Peyer's patch (tissue), 4 donors: ENCODE data around the gene FAM47A.

Experiments
- CTCF ChIP-seq, 6 experiments: fragments of 450-650 bp in 4 of 6; fragments of 200-600 bp in 2 of 6; sonication (generic) in 1 of 6; IDR thresholded peaks; one replicate each; pipeline ENCODE4 v1.5.1; 2017 to 2019; ENCODE audit warnings: antibody characterized with exemption in 6 of 6, mild to moderate bottlenecking in 3 of 6, moderate library complexity in 1 of 6
- POLR2A ChIP-seq, 2 donors: fragments of 450-650 bp; IDR thresholded peaks; one replicate each; pipeline ENCODE4 v1.5.1; 2017; ENCODE audit warnings: antibody characterized with exemption in 2 of 2, mild to moderate bottlenecking in 2 of 2, moderate library complexity in 2 of 2

- TF ChIP-seq CTCF (IDR thresholded peaks at IDR 0.05) (no peak), POLR2A (IDR thresholded peaks at IDR 0.05) (no peak)
These were observed 6.1 kb downstream of the FAM47A start for GRCh38 chrX:34126011-34126410.
